ENCODE data around the gene SLC26A11.

SLC26A11 gene

DNA sequence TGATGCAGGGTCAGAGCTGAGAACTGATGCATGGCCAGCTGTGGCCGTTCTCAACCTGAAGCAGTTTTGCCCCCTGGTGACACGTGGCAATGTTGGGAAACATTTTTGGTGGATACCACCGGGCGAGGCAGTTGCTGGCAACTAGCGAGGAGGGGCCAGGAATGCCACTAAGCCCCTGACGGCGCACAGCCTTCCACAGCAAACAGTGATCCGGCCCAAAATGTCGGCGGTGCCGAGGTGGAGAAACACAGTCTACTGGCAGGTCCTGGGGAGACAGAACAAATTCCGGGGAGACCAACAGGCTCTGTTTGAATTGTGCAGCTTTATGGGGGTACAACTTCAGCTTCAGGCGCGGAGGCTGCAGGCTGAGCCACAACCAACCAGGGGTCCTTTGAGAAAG, 8.2 kb downstream of the SLC26A11 start:
- H3K36me3 ChIP-seq, result no peaks in the 10 kb centered on the region; the same call in 1 of the 2 replicates
- no peaks in the 10 kb centered on the region for H3K27me3 ChIP-seq
- H3K4me3 ChIP-seq (ENCODE audit: low read depth, low read length), result no peak overlapping the region
- no peaks in the 10 kb centered on the region; the same call in 1 of the 2 replicates for H3K9me3 ChIP-seq
- DNase-seq, result no peak
- H3K4me1 ChIP-seq, result no peaks in the 10 kb centered on the region
- TF ChIP-seq, protein P1, sequence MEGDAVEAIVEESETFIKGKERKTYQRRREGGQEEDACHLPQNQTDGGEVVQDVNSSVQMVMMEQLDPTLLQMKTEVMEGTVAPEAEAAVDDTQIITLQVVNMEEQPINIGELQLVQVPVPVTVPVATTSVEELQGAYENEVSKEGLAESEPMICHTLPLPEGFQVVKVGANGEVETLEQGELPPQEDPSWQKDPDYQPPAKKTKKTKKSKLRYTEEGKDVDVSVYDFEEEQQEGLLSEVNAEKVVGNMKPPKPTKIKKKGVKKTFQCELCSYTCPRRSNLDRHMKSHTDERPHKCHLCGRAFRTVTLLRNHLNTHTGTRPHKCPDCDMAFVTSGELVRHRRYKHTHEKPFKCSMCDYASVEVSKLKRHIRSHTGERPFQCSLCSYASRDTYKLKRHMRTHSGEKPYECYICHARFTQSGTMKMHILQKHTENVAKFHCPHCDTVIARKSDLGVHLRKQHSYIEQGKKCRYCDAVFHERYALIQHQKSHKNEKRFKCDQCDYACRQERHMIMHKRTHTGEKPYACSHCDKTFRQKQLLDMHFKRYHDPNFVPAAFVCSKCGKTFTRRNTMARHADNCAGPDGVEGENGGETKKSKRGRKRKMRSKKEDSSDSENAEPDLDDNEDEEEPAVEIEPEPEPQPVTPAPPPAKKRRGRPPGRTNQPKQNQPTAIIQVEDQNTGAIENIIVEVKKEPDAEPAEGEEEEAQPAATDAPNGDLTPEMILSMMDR (IDR thresholded peaks at IDR 0.05; ENCODE audit: low read depth, low read length), result no peak

DNA sequence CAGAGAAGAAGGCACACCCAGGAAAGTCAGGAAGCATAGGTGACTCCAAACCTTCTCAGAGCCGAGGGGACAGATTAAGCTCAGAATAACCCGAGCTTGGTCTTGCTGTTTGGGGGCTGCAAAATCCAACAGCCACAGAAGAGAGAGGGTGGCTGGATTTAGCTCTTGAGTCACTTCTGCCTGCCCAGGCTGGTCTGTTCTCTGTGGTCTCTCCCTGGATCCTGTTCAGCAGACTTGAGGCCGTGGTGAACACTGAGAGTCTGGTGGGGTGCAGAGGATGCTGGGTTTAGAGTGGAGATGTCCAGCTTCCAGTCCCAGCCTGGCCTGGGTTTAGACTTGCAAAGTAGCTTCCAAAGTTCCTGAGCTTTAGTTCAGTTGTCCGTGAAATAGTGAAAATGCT, 8.8 kb downstream of the SLC26A11 start:
- Histone ChIP-seq H3K36me3 (no peaks in the 10 kb centered on the region; the same call in 1 of the 2 replicates), H3K4me3 (ENCODE audit: low read depth, low read length) (no peak overlapping the region), H3K9me3 (no peaks in the 10 kb centered on the region; the same call in 1 of the 2 replicates), H3K27me3 (no peaks in the 10 kb centered on the region), H3K4me1 (no peaks in the 10 kb centered on the region)
- no peak for DNase-seq
- TF ChIP-seq, protein P1 (IDR thresholded peaks at IDR 0.05; ENCODE audit: low read depth, low read length), result no peak

DNA sequence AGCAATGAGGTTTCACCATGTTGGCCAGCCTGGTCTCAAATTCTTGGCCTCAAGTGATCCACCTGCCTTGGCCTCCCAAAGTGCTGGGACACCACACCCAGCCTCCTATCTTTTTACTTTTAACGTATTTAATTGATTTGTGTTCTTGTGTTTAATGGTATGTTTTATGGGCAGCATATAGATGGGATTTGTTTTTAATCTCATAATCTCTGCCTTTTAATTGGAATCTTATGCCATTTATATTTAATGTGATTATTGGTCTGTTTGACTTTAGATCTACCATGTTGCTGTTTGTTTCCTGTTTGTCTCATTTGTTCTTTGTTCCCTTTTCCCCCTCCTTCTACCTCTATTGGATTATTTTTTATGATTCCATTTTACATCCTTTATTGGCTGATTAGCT, 12.2 kb downstream of the SLC26A11 start:
- Histone ChIP-seq H3K36me3 (no peaks in the 10 kb centered on the region; the same call in 1 of the 2 replicates), H3K4me3 (ENCODE audit: low read depth, low read length) (no peak overlapping the region), H3K9me3 (no peaks in the 10 kb centered on the region; the same call in 1 of the 2 replicates), H3K27me3 (no peaks in the 10 kb centered on the region), H3K4me1 (no peaks in the 10 kb centered on the region)
- no peak for DNase-seq
- TF ChIP-seq, protein P1 (IDR thresholded peaks at IDR 0.05; ENCODE audit: low read depth, low read length), result no peak

DNA sequence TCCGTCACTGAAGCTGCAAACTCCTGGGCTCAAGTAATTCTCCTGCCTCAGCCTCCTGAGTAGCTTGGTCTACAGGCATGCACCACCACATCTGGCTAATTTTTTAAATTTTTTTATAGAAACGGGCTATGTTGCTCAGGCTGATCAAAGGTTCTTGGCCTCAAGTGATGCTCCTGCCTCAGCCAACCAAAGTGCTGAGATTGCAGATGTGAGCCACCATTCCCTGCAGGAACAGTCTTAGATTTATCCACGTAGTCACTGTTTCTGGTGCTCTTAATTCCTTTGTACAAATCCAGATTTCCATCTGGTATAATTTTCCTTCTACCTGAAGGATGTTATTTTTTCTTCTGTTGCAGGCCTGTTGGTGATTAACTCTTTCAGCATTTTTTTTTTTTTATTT, 13.0 kb downstream of the SLC26A11 start:
- no peaks in the 10 kb centered on the region; the same call in 1 of the 2 replicates for H3K9me3 ChIP-seq
- no peaks in the 10 kb centered on the region for H3K4me1 ChIP-seq
- no peaks in the 10 kb centered on the region for H3K27me3 ChIP-seq
- TF ChIP-seq, protein P1 (IDR thresholded peaks at IDR 0.05; ENCODE audit: low read depth, low read length), result no peak
- H3K4me3 ChIP-seq (ENCODE audit: low read depth, low read length), result no peak overlapping the region
- DNase-seq, result no peak
- no peaks in the 10 kb centered on the region; the same call in 1 of the 2 replicates for H3K36me3 ChIP-seq

DNA sequence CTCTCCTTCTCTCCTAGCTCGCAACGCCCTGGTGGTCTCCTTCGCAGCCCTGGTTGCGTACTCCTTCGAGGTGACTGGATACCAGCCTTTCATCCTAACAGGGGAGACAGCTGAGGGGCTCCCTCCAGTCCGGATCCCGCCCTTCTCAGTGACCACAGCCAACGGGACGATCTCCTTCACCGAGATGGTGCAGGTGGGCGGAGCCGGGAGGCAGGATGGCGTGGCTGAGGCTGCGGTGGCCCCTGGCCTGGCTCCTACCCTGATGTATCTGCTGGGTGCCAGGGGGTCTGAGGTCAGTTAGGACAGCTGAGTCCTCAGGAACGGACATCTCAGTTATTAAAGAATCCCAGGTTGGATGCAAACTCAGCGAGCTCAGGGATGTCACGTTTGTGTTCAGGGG, 16.7 kb downstream of the SLC26A11 start:
- H3K4me3 ChIP-seq (ENCODE audit: low read depth, low read length), result no peak overlapping the region
- H3K4me1 ChIP-seq, result no peaks in the 10 kb centered on the region
- H3K36me3 ChIP-seq, result no peaks in the 10 kb centered on the region; the same call in 1 of the 2 replicates
- no peaks in the 10 kb centered on the region for H3K27me3 ChIP-seq
- TF ChIP-seq, protein P1 (IDR thresholded peaks at IDR 0.05; ENCODE audit: low read depth, low read length), result no peak
- H3K9me3 ChIP-seq, result no peaks in the 10 kb centered on the region; the same call in 1 of the 2 replicates
- DNase-seq, result no peak

DNA sequence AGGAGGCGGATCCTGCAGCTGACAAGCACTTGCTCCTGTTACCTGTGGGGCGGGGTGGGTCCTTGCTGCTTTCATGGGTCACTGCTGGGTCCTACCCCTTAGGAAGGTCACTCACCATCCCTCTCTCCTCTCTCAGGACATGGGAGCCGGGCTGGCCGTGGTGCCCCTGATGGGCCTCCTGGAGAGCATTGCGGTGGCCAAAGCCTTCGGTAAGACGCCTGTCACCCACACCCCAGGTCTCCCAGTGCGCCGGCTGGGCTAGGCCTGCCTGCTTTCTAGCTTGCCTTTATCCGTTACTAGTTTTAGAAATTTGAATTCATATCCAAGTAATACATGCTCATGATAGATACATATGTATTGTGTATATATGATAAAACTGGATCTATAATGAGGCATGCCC, 17.2 kb downstream of the SLC26A11 start:
- H3K9me3 ChIP-seq, result no peaks in the 10 kb centered on the region; the same call in 1 of the 2 replicates
- TF ChIP-seq, protein P1 (IDR thresholded peaks at IDR 0.05; ENCODE audit: low read depth, low read length), result no peak
- DNase-seq, result no peak
- H3K4me3 ChIP-seq (ENCODE audit: low read depth, low read length), result no peak overlapping the region
- no peaks in the 10 kb centered on the region for H3K4me1 ChIP-seq
- no peaks in the 10 kb centered on the region for H3K27me3 ChIP-seq
- no peaks in the 10 kb centered on the region; the same call in 1 of the 2 replicates for H3K36me3 ChIP-seq

Measured in BE2C (cell line).